HG02678 (cell line): Measurements from ENCODE around the gene SRSF6.
"Not testable (repeated sequence)": the region's sequence is repeated elsewhere in the genome, so short reads cannot be mapped to it uniquely, and the experiment has no call there.

Source experiments
- ATAC-seq: cut with Tn5 transposase; IDR thresholded peaks from one replicate; pipeline ENCODE4 v1.9.1; 2021; ENCODE audit warnings: mild to moderate bottlenecking, moderate library complexity; ENCODE audit not compliant: unreplicated experiment

Gene SRSF6

DNA sequence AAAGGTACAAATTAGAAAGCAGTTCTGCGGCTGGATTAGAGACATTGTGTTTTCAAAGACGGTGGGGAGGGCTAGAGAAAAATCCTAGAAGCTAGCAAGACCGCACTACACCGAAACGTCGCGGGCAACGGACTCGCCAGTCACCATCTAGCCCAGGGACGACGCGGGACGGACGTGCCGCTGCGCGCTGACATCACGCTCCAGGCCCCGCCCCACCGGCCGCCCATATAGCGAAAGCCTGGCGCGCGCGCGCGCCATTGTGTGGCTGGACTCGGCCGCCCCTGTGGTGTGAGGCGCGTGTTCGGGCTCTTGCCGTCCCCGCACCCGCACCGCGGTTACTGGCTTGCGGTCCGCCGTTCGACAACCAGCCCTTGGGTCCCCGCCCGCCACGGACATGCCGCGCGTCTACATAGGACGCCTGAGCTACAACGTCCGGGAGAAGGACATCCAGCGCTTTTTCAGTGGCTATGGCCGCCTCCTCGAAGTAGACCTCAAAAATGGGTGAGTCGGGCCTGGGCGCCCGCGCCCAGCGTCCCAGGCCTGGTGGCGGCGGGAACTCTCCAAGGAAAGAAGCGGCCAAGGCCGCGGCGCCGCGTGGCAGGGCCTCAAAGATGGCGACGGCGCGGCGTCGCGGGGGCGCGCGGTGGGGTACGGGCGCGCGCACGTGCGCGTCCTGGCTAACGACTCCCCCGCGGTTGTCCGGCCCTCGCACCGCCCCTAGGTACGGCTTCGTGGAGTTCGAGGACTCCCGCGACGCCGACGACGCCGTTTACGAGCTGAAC lies at the start of gene SRSF6:
SRSF6 (plus strand) TSS at position 257 of the 782 bp plus-strand sequence; CDS start at position 395, 138 bp downstream.
- peak; percentile 86 for ATAC-seq

DNA sequence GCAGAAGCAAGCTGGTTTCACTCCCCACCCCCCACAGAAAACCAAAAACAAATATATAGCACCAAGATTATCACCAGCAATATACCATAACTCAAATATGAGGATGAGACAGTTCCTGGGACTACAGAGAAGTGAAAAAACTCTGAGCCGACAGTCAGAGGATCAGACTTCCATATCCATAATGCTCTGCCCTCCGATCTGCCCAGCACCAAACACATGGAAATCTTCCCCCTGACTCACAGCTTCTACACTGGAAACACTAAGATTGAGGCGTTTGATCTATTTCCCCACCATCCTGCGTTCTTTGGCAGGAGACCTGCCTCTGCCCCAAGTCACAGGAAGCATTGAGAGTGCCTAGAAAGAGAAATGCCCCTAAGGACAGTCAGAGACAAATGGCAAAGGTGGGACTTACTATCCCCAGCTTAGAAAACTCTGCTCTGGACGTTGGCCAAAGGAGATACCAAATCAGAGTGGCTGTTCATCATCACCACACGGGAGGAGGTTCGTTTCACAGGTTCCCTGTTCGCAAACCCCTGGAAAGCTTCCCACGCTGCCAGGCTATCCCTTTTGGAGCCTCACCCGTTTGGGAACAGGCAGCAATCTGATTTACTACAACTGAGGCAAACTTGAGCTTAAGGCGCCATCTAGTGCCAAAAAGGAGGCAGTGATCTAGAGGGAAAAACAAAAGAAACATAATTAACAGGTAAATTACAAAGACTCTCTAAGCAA lies 48.7 kb upstream of the SRSF6 start:
- no peak for ATAC-seq

DNA sequence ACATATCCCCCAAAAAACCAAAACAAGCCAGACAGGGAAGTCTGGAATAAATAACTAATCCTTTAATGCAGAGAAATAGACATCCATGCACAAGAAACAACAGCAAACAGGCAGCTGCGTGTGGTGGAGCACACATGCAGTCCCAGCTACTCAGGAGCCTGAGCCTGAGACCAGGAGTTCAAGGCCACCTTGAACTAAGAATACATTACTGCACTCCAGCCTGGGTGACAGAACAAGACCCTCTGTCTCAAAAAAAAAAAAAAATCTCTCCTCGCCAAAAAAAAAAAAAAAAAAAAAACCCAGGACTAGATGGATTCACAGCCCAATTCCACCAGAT lies 48.2 kb upstream of the SRSF6 start:
- no peak for ATAC-seq

DNA sequence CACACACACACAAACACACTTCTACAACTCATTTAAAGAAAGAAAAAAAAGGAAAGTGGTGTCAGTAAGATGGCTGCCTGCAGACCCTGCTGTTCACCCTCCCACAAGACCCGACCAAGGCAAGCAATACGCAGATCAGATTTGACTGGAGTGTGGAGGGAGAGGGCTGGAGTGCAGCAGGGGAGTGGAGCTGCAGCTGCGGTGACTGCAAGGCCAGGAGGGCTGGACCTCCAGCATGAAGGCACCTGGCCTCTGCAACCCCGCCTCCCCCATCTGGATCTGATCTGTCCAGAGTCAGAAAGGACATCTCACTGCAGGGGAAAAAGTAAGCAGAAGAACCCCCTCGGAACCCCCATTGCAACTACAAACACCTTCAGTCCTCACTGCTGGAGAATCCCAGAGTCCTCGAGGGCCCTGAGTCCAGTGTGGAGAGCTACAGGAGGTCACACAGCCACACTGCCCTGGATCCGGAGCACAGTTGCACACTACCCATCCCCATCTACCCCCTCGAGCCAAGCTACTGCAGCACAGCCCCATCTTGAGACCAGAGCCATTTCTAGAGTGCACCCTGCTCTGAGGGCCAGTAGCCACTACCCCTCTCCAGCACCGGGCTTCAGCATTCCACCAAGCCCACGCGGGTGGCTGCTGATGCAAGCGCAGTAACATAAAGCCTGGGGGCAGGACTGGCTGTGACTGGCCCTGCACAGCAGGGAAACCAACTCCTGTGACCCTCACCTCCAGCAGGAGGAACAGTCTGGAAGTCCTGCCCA lies 41.9 kb upstream of the SRSF6 start:
- ATAC-seq = no peak

GRCh38 chr20:43416591-43417228 lies 41.0 kb upstream of the SRSF6 start:
- ATAC-seq = no peak

DNA sequence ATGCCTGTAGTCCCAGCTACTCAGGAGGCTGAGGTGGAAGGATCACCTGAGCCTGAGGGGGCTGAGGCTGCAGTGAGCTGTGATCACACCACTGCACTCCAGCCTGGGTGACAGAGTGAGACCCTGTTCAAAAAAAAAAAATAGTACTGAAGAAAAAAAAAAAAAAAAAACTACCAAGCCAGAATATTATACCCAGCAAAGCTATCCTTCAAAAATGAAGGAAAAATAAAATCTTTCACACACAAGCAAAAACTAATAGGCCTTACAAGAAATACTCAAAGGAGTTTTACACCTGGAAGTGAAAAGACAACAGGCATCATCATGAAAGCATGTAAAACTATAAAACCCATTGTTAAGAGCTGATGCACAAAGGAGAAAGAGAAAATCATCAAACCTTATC lies 37.5 kb upstream of the SRSF6 start:
- no peak for ATAC-seq

DNA sequence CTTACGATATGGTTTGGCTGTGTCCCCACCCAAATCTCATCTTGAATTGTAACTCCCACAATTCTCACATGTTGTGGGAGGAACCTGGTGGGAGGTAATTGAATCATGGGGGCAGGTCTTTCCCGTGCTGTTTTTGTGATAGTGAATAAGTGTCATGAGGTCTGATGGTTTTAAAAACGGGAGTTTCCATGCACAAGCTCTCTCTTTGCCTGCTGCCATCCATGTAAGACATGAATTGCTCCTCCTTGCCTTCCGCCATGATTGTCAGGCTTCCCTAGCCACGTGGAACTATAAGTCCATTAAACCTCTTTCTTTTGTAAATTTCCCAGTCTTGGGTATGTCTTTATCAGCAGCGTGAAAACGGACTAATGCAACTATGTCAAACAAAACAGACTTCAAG lies 36.8 kb upstream of the SRSF6 start:
- ATAC-seq = not testable (repeated sequence)

DNA sequence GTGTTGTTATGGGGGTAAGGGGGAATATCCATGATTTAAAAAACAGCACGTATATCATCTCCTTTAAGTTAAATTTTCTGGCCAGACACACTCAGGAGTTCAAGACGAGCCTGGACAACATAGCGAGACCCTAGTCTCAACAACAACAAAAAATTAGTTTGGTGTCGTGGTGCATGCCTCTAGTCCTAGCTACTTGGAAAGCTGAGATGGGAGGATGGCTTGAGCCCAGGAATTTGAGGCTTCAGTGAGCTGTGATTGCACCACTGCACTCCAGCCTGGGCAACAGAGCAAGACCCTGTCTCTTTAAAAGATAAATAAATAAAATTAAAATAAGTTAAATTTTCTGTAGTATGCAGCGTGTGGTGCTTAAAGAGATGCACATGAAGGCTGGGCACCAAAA lies 31.5 kb upstream of the SRSF6 start:
- ATAC-seq = no peak

DNA sequence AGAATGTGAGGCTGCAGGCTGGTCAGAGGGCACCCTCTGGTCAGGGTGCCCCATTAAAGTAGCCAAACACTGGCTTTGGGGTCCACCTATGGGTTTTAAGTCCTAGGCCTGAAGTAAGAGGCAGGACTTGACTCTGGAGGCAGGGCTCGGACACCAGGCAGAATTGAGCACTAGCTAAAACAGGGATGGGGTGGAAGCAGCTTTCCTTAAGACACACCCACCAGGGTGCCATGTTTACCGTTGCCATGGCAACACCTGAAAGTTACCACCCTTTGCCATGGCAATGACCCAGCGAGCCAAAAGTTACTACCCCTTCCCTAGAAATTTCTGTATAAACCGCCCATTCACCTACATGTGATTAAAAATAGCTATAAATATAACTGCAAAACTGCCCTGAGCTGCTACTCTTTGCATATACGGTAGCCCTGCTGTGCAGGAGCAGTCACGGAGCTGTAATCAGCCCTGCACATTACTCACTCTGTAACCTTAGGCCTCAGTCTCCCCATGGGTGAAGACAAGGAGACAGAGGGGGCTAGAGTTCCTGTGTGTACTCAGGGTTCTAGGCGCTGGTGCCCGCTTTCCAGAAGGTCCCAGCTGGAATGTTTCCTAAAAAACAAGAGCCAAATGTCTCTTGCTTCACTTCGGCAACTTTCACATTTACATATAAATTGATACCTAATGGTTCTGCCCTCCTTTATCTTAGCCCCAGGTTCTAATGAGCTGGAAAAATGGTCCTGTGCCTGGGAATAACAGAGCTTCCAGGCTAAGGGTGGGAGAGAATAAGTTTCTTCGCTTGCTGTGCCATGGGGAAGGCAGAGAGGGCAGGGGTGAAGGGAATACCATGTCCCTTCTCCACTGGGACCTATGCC lies 27.2 kb upstream of the SRSF6 start:
- no peak for ATAC-seq

DNA sequence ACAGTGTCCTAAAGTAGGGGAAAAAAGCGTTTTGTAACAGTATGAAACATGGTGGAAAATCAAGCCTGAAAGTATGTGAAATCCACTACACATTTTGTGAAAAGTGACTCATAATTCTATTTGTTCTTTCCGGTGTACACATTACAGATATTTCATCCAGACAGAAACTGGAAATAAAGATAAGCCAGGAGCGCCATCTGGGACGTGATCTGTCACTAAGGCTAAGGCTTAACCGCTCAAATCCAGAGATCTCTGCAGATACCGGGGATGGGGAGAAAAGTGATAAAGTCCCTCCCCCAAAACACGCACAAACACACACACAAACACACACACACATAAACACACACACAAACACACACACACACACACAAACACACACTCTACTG lies 26.6 kb upstream of the SRSF6 start:
- no peak for ATAC-seq

- ATAC-seq = no peak
Observed at GRCh38 chr20:43432498-43432897, 25.2 kb upstream of the SRSF6 start.

- ATAC-seq = no peak
Observed at GRCh38 chr20:43433250-43433854, 24.3 kb upstream of the SRSF6 start.

DNA sequence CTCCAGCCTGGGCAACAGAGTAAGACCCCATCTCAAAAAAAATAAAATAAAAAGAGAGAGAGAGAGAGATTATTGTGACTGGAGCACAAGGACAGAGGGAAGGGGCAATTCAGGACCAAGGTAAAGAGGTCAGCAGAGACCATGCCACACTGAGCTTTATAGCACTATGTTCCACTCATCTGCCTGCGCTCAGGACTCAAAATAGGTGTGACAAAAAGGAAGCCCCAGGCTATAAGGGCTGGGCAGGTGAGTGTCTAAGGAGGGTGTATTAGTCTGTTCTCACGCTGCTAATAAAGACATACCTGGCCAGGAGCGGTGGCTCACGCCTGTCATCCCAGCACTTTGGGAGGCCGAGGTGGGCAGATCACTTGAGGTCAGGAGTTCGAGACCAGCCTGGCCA lies 23.1 kb upstream of the SRSF6 start:
- no peak for ATAC-seq

DNA sequence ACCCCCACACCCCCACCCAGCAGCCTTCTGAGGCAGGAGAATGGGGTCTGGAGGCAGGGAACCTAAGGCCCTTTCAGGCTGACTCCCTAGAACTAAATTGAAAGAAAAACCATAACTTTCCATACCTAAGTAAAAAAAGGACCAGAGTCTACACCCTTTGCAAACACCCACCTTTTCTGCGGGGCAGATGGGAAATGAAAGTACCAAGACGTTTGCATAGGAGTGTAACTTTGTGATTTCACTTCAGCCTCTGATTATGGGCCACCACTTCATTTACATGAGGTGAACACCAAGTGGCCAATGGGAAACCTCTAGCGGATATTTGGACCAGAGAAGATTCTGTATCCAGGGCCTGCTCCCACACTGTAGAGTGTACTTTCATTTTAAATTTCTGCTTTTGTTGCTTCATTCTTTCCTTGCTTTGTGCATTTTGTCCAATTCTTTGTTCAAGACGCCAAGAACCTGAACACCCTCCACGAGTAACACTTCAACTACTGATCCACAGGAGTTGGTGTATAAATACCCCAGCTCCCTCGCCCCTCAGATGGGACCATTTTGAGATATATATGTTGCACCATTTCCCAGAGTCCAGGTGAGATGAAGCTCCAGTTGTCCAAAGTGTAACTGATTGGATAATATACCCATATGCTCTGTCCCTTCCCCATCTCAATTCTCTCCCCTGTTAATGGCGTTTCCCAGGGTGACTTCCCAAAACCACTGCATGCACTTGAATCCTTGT lies 18.9 kb upstream of the SRSF6 start:
- peak; percentile 94 for ATAC-seq

- no peak for ATAC-seq
Observed at GRCh38 chr20:43440531-43440930, 17.2 kb upstream of the SRSF6 start.

DNA sequence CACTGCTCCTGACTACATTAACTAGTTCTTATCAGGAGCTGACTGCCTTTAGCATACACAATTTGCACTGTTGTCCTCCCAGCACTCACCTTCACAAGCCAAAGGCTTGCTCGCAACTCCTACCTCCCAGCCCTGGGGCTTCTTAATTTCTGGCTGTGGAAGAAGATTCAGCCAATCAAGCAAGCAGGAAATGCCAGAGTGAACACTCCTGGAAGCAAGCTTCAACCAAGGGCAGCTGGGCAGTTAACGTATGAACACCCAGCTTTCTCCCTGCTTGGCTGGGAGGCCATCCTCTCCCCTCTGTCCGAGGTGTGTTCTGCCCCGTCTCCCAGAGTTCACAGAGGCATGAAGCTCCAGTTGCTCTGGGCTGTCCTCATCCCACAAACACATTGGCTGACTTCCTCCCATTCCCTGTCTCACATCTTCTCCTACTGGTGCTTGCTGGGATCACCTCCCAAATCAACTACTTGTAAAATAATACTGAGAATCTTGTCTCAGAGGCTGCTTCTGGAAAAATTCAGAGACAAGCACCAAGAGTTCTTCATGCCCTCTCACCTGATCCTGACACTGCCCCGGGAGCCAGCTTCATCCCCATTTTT lies 15.3 kb upstream of the SRSF6 start:
- no peak for ATAC-seq

GRCh38 chr20:43444107-43444506 lies 13.6 kb upstream of the SRSF6 start:
- ATAC-seq = no peak

GRCh38 chr20:43446361-43446879 lies 11.3 kb upstream of the SRSF6 start:
- ATAC-seq = no peak

GRCh38 chr20:43448431-43448747 lies 9.3 kb upstream of the SRSF6 start:
- ATAC-seq = not testable (repeated sequence)
